HG03196 (cell line): Measurements from ENCODE around the gene RIMS1.

ENCODE experiments used
- ATAC-seq: cut with Tn5 transposase; IDR thresholded peaks from one replicate; pipeline ENCODE4 v1.9.1; 2021; ENCODE audit not compliant: unreplicated experiment

The RIMS1 gene

GRCh38 chr6:72094506-72094905, 208.2 kb downstream of the RIMS1 start:
- ATAC-seq: no peak

DNA sequence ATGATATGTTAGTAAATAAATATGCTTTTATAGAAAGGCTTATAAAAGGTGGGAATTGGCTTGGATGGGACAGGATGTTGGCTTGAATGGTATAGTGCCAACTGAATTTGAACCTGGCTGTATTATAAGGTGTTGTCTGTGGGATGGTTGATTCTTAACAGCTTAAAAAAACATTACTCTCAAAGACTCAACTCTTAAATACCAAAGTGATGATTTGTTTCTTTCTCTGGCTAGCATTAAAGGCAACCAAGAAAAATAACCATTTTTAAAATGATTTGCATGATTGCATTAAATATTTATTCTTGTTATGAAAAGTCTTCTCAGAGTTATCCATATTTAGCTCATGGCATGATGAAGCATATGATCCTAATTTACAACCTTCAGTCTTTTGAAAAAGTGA, 216.2 kb downstream of the RIMS1 start:
- ATAC-seq: no peak

- no peak for ATAC-seq
Observed at GRCh38 chr6:72111611-72112010, 225.3 kb downstream of the RIMS1 start.

DNA sequence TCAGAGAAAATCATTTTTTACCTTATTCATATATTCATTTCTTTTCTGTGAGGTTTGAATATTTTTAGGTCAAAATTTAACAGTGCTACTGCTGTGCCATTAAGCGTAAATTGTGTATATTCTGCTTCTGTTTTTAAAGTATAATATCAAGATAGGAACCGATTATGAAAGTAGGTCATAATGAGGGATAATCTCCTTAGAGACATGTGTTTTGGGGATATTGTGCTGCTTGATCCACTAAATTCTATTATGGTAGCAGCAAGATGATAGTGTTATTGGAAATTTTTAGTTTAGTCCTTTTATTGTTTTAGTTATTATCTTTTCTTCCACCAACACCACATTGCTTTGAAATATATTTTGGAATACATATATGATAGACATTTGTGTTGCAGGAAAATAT, 244.0 kb downstream of the RIMS1 start:
- no peak for ATAC-seq

- no peak for ATAC-seq
Observed at GRCh38 chr6:72132427-72132826, 246.1 kb downstream of the RIMS1 start.

DNA sequence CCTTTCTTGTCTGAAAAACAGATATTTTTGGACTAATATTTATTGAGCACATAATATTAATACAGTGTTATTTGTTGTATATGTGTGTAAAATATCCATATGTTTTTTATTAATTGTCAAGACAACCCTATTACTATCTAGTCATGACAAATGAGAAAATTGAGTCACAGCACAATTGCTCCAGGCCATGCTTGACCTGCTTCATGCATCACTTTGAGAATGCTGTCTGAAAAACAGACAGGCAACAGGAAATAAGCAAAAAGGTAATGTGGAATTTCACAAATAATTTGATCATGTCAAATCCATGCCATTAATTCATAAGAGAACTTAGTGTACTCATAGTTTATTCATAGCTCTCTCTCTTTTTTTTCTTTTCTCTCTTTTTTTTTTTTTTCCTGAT, 246.5 kb downstream of the RIMS1 start:
- no peak for ATAC-seq

DNA sequence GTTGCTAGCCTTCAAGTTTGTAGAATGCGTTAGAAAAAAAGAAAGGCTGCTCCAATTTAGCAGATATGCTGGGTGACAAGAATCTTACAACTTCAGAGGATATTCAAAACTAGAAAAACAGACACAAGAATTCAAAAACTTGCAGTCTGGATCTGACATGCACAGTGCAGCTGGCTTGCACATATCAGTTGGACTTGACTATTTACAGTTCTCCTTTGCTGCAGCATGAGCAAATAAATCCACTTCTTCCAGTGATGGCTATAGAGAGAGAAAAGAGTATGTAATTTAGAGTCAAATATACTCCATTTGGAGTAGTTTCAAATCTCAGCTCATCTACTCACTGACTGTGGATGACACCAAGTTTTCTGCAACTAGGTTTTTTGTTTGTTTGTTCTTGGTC, 247.0 kb downstream of the RIMS1 start:
- no peak for ATAC-seq

DNA sequence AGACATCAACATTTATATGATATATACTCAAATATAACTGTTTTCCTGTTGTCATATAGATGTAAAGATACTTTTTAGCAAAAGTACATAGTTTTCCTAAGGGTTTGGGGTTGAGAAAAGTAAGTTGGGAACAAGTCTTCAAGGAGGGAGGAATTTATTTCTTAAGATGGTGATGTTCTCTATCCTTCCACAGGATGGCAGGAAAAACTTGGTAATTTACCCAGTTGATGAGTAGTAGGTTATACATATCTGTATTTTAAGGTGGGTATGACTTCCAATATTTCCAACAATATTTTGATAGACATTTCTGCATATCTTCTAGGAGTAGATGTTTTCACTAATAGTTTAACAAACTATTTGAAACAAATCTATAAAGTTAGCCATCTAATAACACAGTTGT, 254.4 kb downstream of the RIMS1 start:
- no peak for ATAC-seq

DNA sequence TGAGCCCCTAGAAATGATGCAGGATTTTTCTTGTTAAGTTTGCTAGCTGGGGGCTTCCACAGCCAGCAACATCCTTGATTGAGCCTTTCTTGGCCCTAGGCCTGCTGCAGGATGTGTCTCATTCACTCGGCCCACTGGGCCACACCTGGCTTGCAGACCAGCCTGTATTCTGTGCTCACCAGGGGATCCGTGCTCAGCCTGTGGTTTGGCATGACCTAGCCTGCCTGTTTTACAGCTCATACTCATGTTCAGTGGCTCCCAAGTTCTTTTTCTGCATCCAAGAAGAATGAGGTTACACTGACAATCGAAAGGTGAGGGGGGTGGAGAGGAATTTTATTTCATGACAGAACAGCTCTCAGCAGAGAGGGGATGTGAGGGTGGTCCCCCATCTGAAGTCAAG, 263.4 kb downstream of the RIMS1 start:
- ATAC-seq: no peak

DNA sequence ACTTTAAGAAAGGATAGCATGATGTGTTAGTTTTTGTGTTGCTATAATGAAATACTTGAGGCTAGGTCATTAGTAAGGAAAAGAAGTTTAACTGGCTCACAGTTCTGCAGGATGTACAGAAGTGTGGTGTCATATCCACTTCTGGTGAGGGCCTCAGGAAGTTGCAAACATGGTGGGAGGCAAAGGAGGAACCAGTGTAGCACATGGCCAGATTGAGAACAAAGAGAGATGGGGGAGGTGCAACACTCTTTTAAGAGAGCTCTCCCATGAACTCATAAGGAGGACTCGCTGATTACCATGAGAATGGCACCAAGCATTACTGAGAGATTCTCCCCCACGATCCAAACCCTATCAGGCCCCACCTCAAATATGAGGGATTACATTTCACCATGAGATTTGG, 265.4 kb downstream of the RIMS1 start:
- no peak for ATAC-seq

- no peak for ATAC-seq
Observed at GRCh38 chr6:72175916-72176315, 289.6 kb downstream of the RIMS1 start.

DNA sequence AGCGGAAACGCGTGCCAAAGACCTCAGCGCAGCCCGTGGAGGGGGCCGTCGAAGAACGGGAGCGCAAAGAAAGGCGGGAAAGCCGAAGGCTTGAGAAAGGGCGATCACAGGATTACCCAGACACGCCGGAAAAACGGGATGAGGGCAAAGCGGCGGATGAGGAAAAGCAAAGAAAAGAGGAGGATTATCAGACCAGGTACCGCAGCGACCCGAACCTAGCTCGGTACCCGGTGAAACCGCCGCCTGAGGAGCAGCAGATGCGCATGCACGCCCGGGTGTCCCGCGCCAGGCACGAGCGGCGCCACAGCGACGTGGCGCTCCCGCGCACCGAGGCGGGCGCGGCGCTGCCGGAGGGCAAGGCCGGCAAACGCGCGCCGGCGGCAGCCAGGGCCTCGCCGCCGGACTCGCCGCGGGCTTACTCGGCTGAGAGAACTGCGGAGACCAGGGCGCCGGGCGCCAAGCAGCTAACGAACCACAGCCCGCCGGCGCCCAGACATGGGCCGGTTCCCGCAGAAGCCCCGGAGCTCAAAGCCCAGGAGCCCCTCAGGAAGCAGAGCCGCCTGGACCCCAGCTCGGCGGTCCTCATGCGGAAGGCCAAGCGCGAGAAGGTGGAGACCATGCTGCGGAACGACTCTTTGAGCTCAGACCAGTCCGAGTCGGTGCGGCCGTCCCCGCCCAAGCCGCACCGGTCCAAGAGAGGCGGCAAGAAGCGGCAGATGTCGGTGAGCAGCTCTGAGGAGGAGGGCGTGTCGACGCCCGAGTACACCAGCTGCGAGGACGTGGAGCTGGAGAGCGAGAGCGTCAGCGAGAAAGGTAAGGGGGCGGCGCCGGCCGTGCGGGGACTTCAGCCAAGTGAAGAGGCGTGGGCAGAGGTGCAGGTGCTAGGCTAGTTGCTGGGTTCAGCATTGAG, 296.2 kb downstream of the RIMS1 start:
- no peak for ATAC-seq

GRCh38 chr6:72203983-72204382, 317.6 kb downstream of the RIMS1 start:
- no peak for ATAC-seq

DNA sequence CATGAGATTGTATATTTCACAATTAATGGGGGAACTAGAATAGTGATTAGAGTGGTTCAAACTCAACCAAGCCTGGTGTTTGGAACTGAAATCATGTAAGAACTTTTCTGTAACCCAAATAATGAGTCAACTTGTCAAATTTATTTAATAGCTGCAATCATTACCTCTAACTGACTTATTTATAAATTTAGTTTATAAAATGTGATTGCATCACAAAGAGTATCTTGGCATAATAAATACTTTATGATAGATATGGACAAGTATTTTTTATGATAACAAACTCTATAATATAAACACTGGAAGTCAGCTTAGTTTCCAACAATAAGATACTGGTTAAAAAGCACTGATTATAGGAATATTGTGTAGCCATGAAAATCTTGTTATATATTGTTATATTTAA, 319.1 kb downstream of the RIMS1 start:
- ATAC-seq: no peak

- ATAC-seq: no peak
Observed at GRCh38 chr6:72206606-72207005, 320.3 kb downstream of the RIMS1 start.

GRCh38 chr6:72212686-72213085, 326.3 kb downstream of the RIMS1 start:
- ATAC-seq: no peak

DNA sequence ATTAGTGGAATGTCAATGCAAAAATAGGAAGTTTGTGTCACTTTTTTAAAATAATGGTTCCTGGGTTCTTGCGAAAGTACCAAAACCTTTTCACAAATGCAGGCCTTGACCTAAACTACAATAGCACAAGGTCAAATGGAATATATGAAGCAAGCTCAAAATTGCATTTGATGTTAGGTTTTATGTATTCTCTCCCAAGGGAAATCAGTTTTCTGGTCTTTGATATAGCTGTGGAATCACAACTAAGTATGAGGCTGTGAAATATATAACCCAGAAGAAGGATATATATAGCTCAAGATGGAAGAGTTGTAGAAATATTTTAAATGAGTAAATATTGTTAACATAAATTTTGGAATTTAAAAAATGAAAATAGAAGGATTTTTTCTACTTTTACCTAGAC, 327.3 kb downstream of the RIMS1 start:
- no peak for ATAC-seq

- ATAC-seq: no peak
Observed at GRCh38 chr6:72216222-72217068, 330.1 kb downstream of the RIMS1 start.

- no peak for ATAC-seq
Observed at GRCh38 chr6:72217626-72218025, 331.3 kb downstream of the RIMS1 start.

DNA sequence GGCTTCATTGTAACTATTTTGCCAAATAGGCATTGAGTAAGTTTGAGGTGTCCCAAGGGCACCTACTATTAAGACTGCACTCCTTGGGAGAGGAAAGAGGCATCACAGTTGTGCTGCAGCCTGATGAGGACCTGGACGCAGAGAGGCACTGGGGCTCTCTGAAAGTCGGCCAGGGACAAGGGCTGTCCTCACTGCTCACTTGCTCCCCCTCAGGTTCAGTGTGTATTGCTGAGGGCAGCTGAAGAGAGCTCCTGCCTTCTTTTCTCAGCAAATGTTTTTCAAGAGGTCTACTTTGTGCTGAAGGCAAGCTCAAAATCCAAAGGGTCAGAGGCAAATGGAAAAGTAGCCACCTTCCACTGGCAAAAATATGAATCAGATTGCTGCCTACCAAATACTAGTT, 331.8 kb downstream of the RIMS1 start:
- ATAC-seq: no peak

DNA sequence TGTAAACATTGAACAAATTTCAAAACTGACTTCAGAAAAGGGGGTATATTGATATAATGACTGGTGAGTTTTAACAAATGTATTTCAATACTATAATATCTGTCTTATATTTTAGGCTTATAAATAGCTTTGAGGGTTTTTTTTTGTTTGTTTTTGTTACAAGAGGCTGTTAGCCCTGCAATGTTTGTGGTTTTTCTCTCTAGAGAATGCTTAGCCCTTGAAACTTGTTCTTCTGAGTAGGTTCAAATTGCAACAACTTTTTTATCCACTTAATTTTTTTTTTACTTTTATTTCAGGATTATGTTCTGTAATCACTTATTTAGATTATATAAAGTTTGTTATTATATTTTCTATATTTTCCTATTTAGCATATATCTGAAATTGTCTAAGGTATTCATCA, 333.2 kb downstream of the RIMS1 start:
- no peak for ATAC-seq

DNA sequence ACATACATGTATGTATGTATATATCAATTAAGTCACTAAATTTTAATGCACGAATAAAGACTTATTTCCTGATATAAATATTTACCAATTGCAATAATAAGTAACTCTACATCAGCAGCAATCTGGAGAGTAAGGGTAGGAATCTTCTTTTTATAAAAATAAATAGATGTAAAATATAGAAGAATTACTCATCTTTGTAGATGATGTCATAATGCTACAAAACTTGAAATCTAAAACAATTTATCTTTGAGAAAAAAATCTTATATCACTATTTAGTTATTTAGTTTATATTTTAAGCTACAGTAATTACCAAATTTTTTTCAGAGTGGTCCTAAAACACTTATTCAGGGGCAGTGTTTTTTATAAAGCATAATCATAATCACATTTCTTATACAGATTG, 351.7 kb downstream of the RIMS1 start:
- no peak for ATAC-seq
